Astrocyte (in vitro differentiated cells and primary cell): Measurements from ENCODE around the gene BLTP3A. TPM values are rescaled to one million over a fixed set of nuclear protein-coding genes. Genes with fewer than 3 reads are reported as not detected.

Experiments
- DNase-seq: peaks from one replicate; pipeline ENCODE4 v3.0.0-alpha.2; 2010; ENCODE audit warnings: low read depth
- FAIRE-seq: peaks from 2 replicates; lab custom pipeline; 2011; peaks lifted over from hg19 to GRCh38; lab: Jason Lieb, UNC
- H2AFZ ChIP-seq: 2 replicates; pipeline ENCODE4 v1.6.0; 2012; ENCODE audit warnings: low read depth, low read length, inconsistent platforms
- H3K27ac ChIP-seq: 2 replicates; pipeline ENCODE4 v1.5.1; 2011; ENCODE audit warnings: low read depth, low read length, inconsistent platforms
- H3K27me3 ChIP-seq: 2 replicates; pipeline ENCODE4 v1.6.0; 2011; ENCODE audit warnings: low read length, inconsistent platforms; ENCODE audit not compliant: insufficient read depth
- H3K36me3 ChIP-seq: 2 replicates; pipeline ENCODE4 v1.5.1; 2011; ENCODE audit warnings: low read length, inconsistent platforms; ENCODE audit not compliant: insufficient read depth
- H3K4me1 ChIP-seq: 2 replicates; pipeline ENCODE4 v1.5.1; 2011; ENCODE audit warnings: low read length, inconsistent platforms; ENCODE audit not compliant: insufficient read depth
- H3K4me2 ChIP-seq: 2 replicates; pipeline ENCODE4 v1.6.0; 2012; ENCODE audit warnings: low read length, inconsistent platforms
- H3K4me3 ChIP-seq: 2 replicates; pipeline ENCODE4 v1.5.1; 2011; ENCODE audit warnings: low read depth, mild to moderate bottlenecking, low read length, inconsistent platforms; ENCODE audit not compliant: insufficient read depth
- H3K79me2 ChIP-seq: 2 replicates; pipeline ENCODE4 v1.6.0; 2012; ENCODE audit warnings: mild to moderate bottlenecking, low read length, inconsistent platforms; ENCODE audit not compliant: insufficient read depth
- H3K9ac ChIP-seq: 2 replicates; pipeline ENCODE4 v1.6.0; 2012; ENCODE audit warnings: mild to moderate bottlenecking, low read length, inconsistent platforms
- H3K9me3 ChIP-seq: 2 replicates; pipeline ENCODE4 v1.5.1; 2012; ENCODE audit warnings: low read depth, mild to moderate bottlenecking, low read length, inconsistent platforms; ENCODE audit not compliant: insufficient read depth
- H4K20me1 ChIP-seq: 2 replicates; pipeline ENCODE4 v1.6.0; 2012; ENCODE audit warnings: low read length, inconsistent platforms; ENCODE audit not compliant: insufficient read depth
- H3K27ac Mint-ChIP-seq: one replicate; pipeline ENCODE4 v1.8.0; 2021; ENCODE audit warnings: mild to moderate bottlenecking, mixed read lengths; ENCODE audit not compliant: unreplicated experiment
- H3K27me3 Mint-ChIP-seq: one replicate; pipeline ENCODE4 v1.8.0; 2021; ENCODE audit warnings: low read depth, mixed read lengths; ENCODE audit not compliant: unreplicated experiment
- H3K36me3 Mint-ChIP-seq: one replicate; pipeline ENCODE4 v1.8.0; 2021; ENCODE audit warnings: low read depth, mixed read lengths; ENCODE audit not compliant: unreplicated experiment
- H3K4me1 Mint-ChIP-seq: one replicate; pipeline ENCODE4 v1.8.0; 2021; ENCODE audit warnings: low read depth, mixed read lengths; ENCODE audit not compliant: unreplicated experiment
- H3K4me3 Mint-ChIP-seq: one replicate; pipeline ENCODE4 v1.8.0; 2021; ENCODE audit warnings: mild to moderate bottlenecking, moderate library complexity, mixed read lengths; ENCODE audit not compliant: unreplicated experiment
- H3K9me3 Mint-ChIP-seq: one replicate; pipeline ENCODE4 v1.8.0; 2021; ENCODE audit warnings: mild to moderate bottlenecking, mixed read lengths; ENCODE audit not compliant: unreplicated experiment
- CTCF ChIP-seq: IDR thresholded peaks from 2 replicates; pipeline ENCODE4 v1.5.1; 2011; ENCODE audit warnings: low read depth, mild to moderate bottlenecking, inconsistent platforms, low read length, moderate library complexity; ENCODE audit not compliant: insufficient read depth
- EZH2 ChIP-seq: IDR thresholded peaks from 2 replicates; pipeline ENCODE4 v1.6.1; 2012; ENCODE audit warnings: mild to moderate bottlenecking, low read length, inconsistent platforms; ENCODE audit not compliant: insufficient read depth
- total RNA-seq: library from RNA; stranded (reverse); gene quantifications from 2 replicates; pipeline ENCODE4 v1.2.1, GENCODE V29; 2021

Gene BLTP3A
- total RNA-seq, 1 donor from 2014 or later: 25.1 TPM

- H3K27ac Mint-ChIP-seq: peak overlapping the region; percentile 99
- Histone ChIP-seq H3K4me3 (peak overlapping the region; percentile 82), H4K20me1 (peaks cover 4% of the 10 kb centered on the region), H3K9me3 (no peaks in the 10 kb centered on the region), H2AFZ (peak overlapping the region; percentile 90), H3K79me2 (peaks cover 3% of the 10 kb centered on the region), H3K4me2 (peak overlapping the region; percentile 99), H3K36me3 (no peaks in the 10 kb centered on the region), H3K9ac (peak overlapping the region; percentile 83), H3K4me1 (peaks cover 23% of the 10 kb centered on the region), H3K27ac (no peak overlapping the region), H3K27me3 (no peaks in the 10 kb centered on the region)
- FAIRE-seq (no peak), DNase-seq (peak; percentile 35)
- no peaks in the 10 kb centered on the region for H3K36me3 Mint-ChIP-seq
- TF ChIP-seq EZH2: no peak
- TF ChIP-seq CTCF: no peak
- H3K4me3 Mint-ChIP-seq: peak overlapping the region; percentile 97
- no peaks in the 10 kb centered on the region for H3K27me3 Mint-ChIP-seq
- H3K9me3 Mint-ChIP-seq: no peaks in the 10 kb centered on the region
- peaks cover 3% of the 10 kb centered on the region for H3K4me1 Mint-ChIP-seq
Measured at GRCh38 chr6:34792605-34793500, 970 bp downstream of the BLTP3A start.

- Mint-ChIP-seq H3K4me3 (peak overlapping the region; percentile 97), H3K4me1 (peaks cover 3% of the 10 kb centered on the region), H3K27me3 (no peaks in the 10 kb centered on the region), H3K36me3 (no peaks in the 10 kb centered on the region), H3K27ac (peak overlapping the region; percentile 1), H3K9me3 (no peaks in the 10 kb centered on the region)
- Histone ChIP-seq H3K36me3 (no peaks in the 10 kb centered on the region), H3K27ac (no peak overlapping the region), H3K4me3 (no peak overlapping the region), H2AFZ (no peak overlapping the region), H3K79me2 (peaks cover 3% of the 10 kb centered on the region), H3K4me2 (no peak overlapping the region), H4K20me1 (peaks cover 4% of the 10 kb centered on the region), H3K9me3 (no peaks in the 10 kb centered on the region), H3K27me3 (no peaks in the 10 kb centered on the region), H3K9ac (no peak overlapping the region), H3K4me1 (peaks cover 23% of the 10 kb centered on the region)
- FAIRE-seq: no peak
- TF ChIP-seq CTCF (no peak), EZH2 (no peak)
- DNase-seq: no peak
Measured at GRCh38 chr6:34793877-34794276, 2.0 kb downstream of the BLTP3A start.

GRCh38 chr6:34795836-34796425, 4.0 kb downstream of the BLTP3A start:
- H3K36me3 ChIP-seq: no peaks in the 10 kb centered on the region
- H3K4me3 ChIP-seq: no peak overlapping the region
- H3K9me3 ChIP-seq: no peaks in the 10 kb centered on the region
- H3K36me3 Mint-ChIP-seq: no peaks in the 10 kb centered on the region
- FAIRE-seq (no peak), DNase-seq (peak; percentile 45)
- H3K27ac ChIP-seq: no peak overlapping the region
- no peak overlapping the region for H3K9ac ChIP-seq
- no peak overlapping the region for H3K27ac Mint-ChIP-seq
- no peak for TF ChIP-seq CTCF
- TF ChIP-seq EZH2: no peak
- H3K27me3 Mint-ChIP-seq: no peaks in the 10 kb centered on the region
- no peaks in the 10 kb centered on the region for H3K9me3 Mint-ChIP-seq
- H3K4me1 ChIP-seq: peaks cover 23% of the 10 kb centered on the region
- peaks cover 4% of the 10 kb centered on the region for H4K20me1 ChIP-seq
- H3K4me3 Mint-ChIP-seq: peak overlapping the region; percentile 14
- H3K4me2 ChIP-seq: no peak overlapping the region
- H3K4me1 Mint-ChIP-seq: peaks cover 7% of the 10 kb centered on the region
- no peak overlapping the region for H2AFZ ChIP-seq
- H3K79me2 ChIP-seq: peaks cover 7% of the 10 kb centered on the region
- H3K27me3 ChIP-seq: no peaks in the 10 kb centered on the region
